Sigmoid colon (tissue), 7 donors: ENCODE measurements around the gene ERVK3-1. TPM values are rescaled to one million over a fixed set of nuclear protein-coding genes. Genes with fewer than 3 reads are reported as not detected.
A peak's percentile ranks its signal among the peaks of the same experiment; 100 is the strongest.
"Not testable (repeated sequence)": the region's sequence is repeated elsewhere in the genome, so short reads cannot be mapped to it uniquely, and the experiment has no call there.

Experiments used
- DNase-seq: peaks from one replicate; pipeline ENCODE4 v3.0.0-alpha.2; 2019
- H3K27ac ChIP-seq, 4 donors: fragments of 200-600 bp; sonication (generic); one replicate each; pipeline ENCODE4 v1.5.1; 2016 to 2019; ENCODE audit warnings: mild to moderate bottlenecking in 1 of 4
- H3K27me3 ChIP-seq, 3 donors: fragments of 200-600 bp; sonication (generic); one replicate each; pipeline ENCODE4 v1.5.1; 2019; ENCODE audit warnings: mild to moderate bottlenecking in 1 of 3
- H3K36me3 ChIP-seq, 4 donors: fragments of 200-600 bp; sonication (generic); one replicate each; pipeline ENCODE4 v1.5.1; 2016 to 2019
- H3K4me1 ChIP-seq, 4 donors: fragments of 200-600 bp; sonication (generic); one replicate each; pipeline ENCODE4 v1.5.1; 2017 to 2019
- H3K4me3 ChIP-seq, 4 donors: fragments of 200-600 bp; sonication (generic); one replicate each; pipeline ENCODE4 v1.5.1; 2017 to 2019; ENCODE audit warnings: mild to moderate bottlenecking in 2 of 4, moderate library complexity in 1 of 4
- H3K9me3 ChIP-seq, 4 donors: fragments of 200-600 bp in 3 of 4; sonication (generic) in 3 of 4; one replicate each; pipeline versions ENCODE4 v1.5.1 to v1.6.1; 2013 to 2019
- CTCF ChIP-seq, 4 experiments: fragments of 450-650 bp in 3 of 4; fragments of 200-600 bp in 1 of 4; IDR thresholded peaks; one replicate each; pipeline ENCODE4 v1.5.1; 2016 to 2019; ENCODE audit warnings: antibody characterized with exemption in 4 of 4, mild to moderate bottlenecking in 3 of 4, moderate library complexity in 2 of 4
- EP300 ChIP-seq, 4 donors: sonication (generic); formaldehyde crosslinking; IDR thresholded peaks; one replicate each; pipeline ENCODE4 v1.6.1; 2017; ENCODE audit warnings: antibody characterized with exemption in 4 of 4
- POLR2A ChIP-seq, 2 donors: fragments of 450-650 bp; IDR thresholded peaks; one replicate each; pipeline ENCODE4 v1.6.1; 2016; ENCODE audit warnings: antibody characterized with exemption in 2 of 2, mild to moderate bottlenecking in 2 of 2, moderate library complexity in 2 of 2
- POLR2AphosphoS5 ChIP-seq, 4 donors: sonication (generic); formaldehyde crosslinking; IDR thresholded peaks; one replicate each; pipeline ENCODE4 v1.6.1; 2017; ENCODE audit warnings: antibody characterized with exemption in 4 of 4
- WGBS, 2 donors: extraction: QIAGEN DNeasy Blood & Tissue Kit; methylation state at CpG; one replicate each; pipeline ENCODE4 v1.1.7; 2013; 5-methylcytosine and 5-hydroxymethylcytosine counted together
- intact Hi-C: fragments of 100-400 bp; cut with DNase I; formaldehyde crosslinking; loops from one replicate; pipeline ENCODE4 v1.15.1; 2023
- polyA plus RNA-seq, 3 donors: library from polyadenylated mRNA; stranded (reverse); fragments of 200-250 nt; gene quantifications; one replicate each; pipeline ENCODE4 v1.2.3, GENCODE V29; 2013
- total RNA-seq, 4 donors: library from RNA; depleted of rRNA; stranded (reverse); fragments of >200 nt; gene quantifications; one replicate each; pipeline ENCODE4 v1.1.0, GENCODE V29; 2016
- donor health status: healthy with polysubstance abuse.
- donor health status: Bipolar disorder and iron deficiency.
- donor health status: healthy.

ERVK3-1 gene
- total and polyA plus RNA-seq, 7 donors: 23.6 to 49.4 (median 41.7) TPM

- TF ChIP-seq EP300 (IDR thresholded peaks at IDR 0.05): no peak
- no peak for TF ChIP-seq CTCF (IDR thresholded peaks at IDR 0.05)
- TF ChIP-seq POLR2A (IDR thresholded peaks at IDR 0.05): no peak
- no peak for TF ChIP-seq POLR2AphosphoS5 (IDR thresholded peaks at IDR 0.05)
- WGBS, 2 donors: 27 to 37% methylated on average over 7 of the region's 7 CpGs
- Histone ChIP-seq H3K27ac (peak overlapping the region; percentile 88 to 93 (median 90)), H3K36me3 (peaks cover 12 to 51% (median 13%) of the 10 kb centered on the region in 4 donors), H3K4me3 (peak overlapping the region; percentile 12 to 90 (median 84)), H3K9me3 (no peaks in the 10 kb centered on the region), H3K27me3 (no peaks in the 10 kb centered on the region), H3K4me1 (peaks cover 0 to 17% (median 14%) of the 10 kb centered on the region in 4 donors)
- intact Hi-C loops: loop anchor here (1.0 to 5.0 kb wide), 3 partner anchors 23 to 122 kb away; partner anchors contain the start of genes ZNF274 and ZNF8
- DNase-seq: no peak
These were observed 471 bp upstream of the ERVK3-1 start for GRCh38 chr19:58304748-58305064.

- 46 to 60% methylated on average over 12 of the region's 12 CpGs for WGBS, 2 donors
- intact Hi-C loops: loop anchor here (1.0 to 2.0 kb wide), 2 partner anchors 21 to 27 kb away; partner anchors contain the start of gene ZNF8
These were observed 751 bp downstream of the ERVK3-1 start for GRCh38 chr19:58305932-58306323.

GRCh38 chr19:58307736-58308135 is 2.6 kb downstream of the ERVK3-1 start:
- intact Hi-C loops: no loop called here
- 94% methylated on average over 4 of the region's 4 CpGs for WGBS, 2 donors
- TF ChIP-seq POLR2A (IDR thresholded peaks at IDR 0.05) (no peak), POLR2AphosphoS5 (IDR thresholded peaks at IDR 0.05) (no peak), EP300 (IDR thresholded peaks at IDR 0.05) (no peak), CTCF (IDR thresholded peaks at IDR 0.05) (no peak)
- Histone ChIP-seq H3K9me3 (no peaks in the 10 kb centered on the region), H3K4me1 (peaks cover 0 to 17% (median 14%) of the 10 kb centered on the region in 4 donors), H3K36me3 (peaks cover 8 to 42% (median 14%) of the 10 kb centered on the region in 4 donors), H3K27ac (no peak overlapping the region), H3K27me3 (no peaks in the 10 kb centered on the region), H3K4me3 (no peak overlapping the region)
- DNase-seq: no peak

More at GRCh38 chr19:58305932-58306323, 751 bp downstream of the ERVK3-1 start:
- peaks cover under 1 to 39% (median 5%) of the 10 kb centered on the region in 4 donors for H3K36me3 ChIP-seq
- no peak for DNase-seq
- H3K4me3 ChIP-seq: peak overlapping the region; percentile 80 to 93 (median 90)
- peaks cover 0 to 17% (median 14%) of the 10 kb centered on the region in 4 donors for H3K4me1 ChIP-seq
- no peaks in the 10 kb centered on the region for H3K9me3 ChIP-seq
- peak overlapping the region; percentile 88 to 93 (median 90) for H3K27ac ChIP-seq
- no peaks in the 10 kb centered on the region for H3K27me3 ChIP-seq
- TF ChIP-seq POLR2A (IDR thresholded peaks at IDR 0.05): no peak
- no peak for TF ChIP-seq CTCF (IDR thresholded peaks at IDR 0.05)
- no peak for TF ChIP-seq EP300 (IDR thresholded peaks at IDR 0.05)
- TF ChIP-seq POLR2AphosphoS5 (IDR thresholded peaks at IDR 0.05): no peak

GRCh38 chr19:58310685-58311084 is 5.5 kb downstream of the ERVK3-1 start:
- Histone ChIP-seq H3K36me3 (peaks cover 22 to 71% (median 30%) of the 10 kb centered on the region in 4 donors), H3K4me1 (peaks cover 0 to 16% (median 12%) of the 10 kb centered on the region in 4 donors)
- intact Hi-C loops, H3K9me3 ChIP-seq, H3K27ac ChIP-seq, H3K27me3 ChIP-seq, H3K4me3 ChIP-seq, DNase-seq: not testable (repeated sequence)
- 79 to 92% methylated on average over 13 of the region's 13 CpGs for WGBS, 2 donors
- TF ChIP-seq CTCF (IDR thresholded peaks at IDR 0.05): peak in 3 of 4 experiments; percentile 19 to 45 (median 44)

GRCh38 chr19:58311345-58311865 is 6.2 kb downstream of the ERVK3-1 start:
- no peak overlapping the region for H3K4me3 ChIP-seq
- 95 to 96% methylated on average over 7 of the region's 7 CpGs for WGBS, 2 donors
- peaks cover 22 to 74% (median 31%) of the 10 kb centered on the region in 4 donors for H3K36me3 ChIP-seq
- DNase-seq: no peak
- TF ChIP-seq EP300 (IDR thresholded peaks at IDR 0.05) (no peak), POLR2AphosphoS5 (IDR thresholded peaks at IDR 0.05) (no peak), CTCF (IDR thresholded peaks at IDR 0.05) (no peak), POLR2A (IDR thresholded peaks at IDR 0.05) (no peak)
- H3K27ac ChIP-seq: no peak overlapping the region
- H3K4me1 ChIP-seq: peaks cover 0 to 9% (median 5%) of the 10 kb centered on the region in 4 donors
- intact Hi-C loops: no loop called here
- H3K9me3 ChIP-seq: no peaks in the 10 kb centered on the region
- H3K27me3 ChIP-seq: no peaks in the 10 kb centered on the region
